ENCODE data around the gene PPL.

PPL gene

GRCh38 chr16:4904942-4905615 is 31.9 kb downstream of the PPL start:
- no peak for DNase-seq (ENCODE audit: low read depth)
- no peak overlapping the region for H3K4me3 ChIP-seq (ENCODE audit: low read length)
- no peak for TF ChIP-seq CTCF (IDR thresholded peaks at IDR 0.05; ENCODE audit: insufficient read depth, low read depth, low read length, missing control alignments)

- H3K4me3 ChIP-seq (ENCODE audit: low read length), result no peak overlapping the region
- no peak for TF ChIP-seq CTCF (IDR thresholded peaks at IDR 0.05; ENCODE audit: insufficient read depth, low read depth, low read length, missing control alignments)
- no peak for DNase-seq (ENCODE audit: low read depth)
Measured at GRCh38 chr16:4904108-4904941, 32.6 kb downstream of the PPL start.

- no peak overlapping the region for H3K4me3 ChIP-seq (ENCODE audit: low read length)
- TF ChIP-seq CTCF (IDR thresholded peaks at IDR 0.05; ENCODE audit: insufficient read depth, low read depth, low read length, missing control alignments), result no peak
- no peak for DNase-seq (ENCODE audit: low read depth)
Measured at GRCh38 chr16:4902038-4902437, 34.9 kb downstream of the PPL start.

GRCh38 chr16:4900750-4901149 is 36.2 kb downstream of the PPL start:
- no peak overlapping the region for H3K4me3 ChIP-seq (ENCODE audit: low read length)
- TF ChIP-seq CTCF (IDR thresholded peaks at IDR 0.05; ENCODE audit: insufficient read depth, low read depth, low read length, missing control alignments), result no peak
- no peak for DNase-seq (ENCODE audit: low read depth)

GRCh38 chr16:4900036-4900435 is 36.9 kb downstream of the PPL start:
- no peak overlapping the region for H3K4me3 ChIP-seq (ENCODE audit: low read length)
- TF ChIP-seq CTCF (IDR thresholded peaks at IDR 0.05; ENCODE audit: insufficient read depth, low read depth, low read length, missing control alignments), result no peak
- DNase-seq (ENCODE audit: low read depth), result no peak

GRCh38 chr16:4899474-4899846 is 37.5 kb downstream of the PPL start:
- H3K4me3 ChIP-seq (ENCODE audit: low read length), result no peak overlapping the region
- DNase-seq (ENCODE audit: low read depth), result no peak
- no peak for TF ChIP-seq CTCF (IDR thresholded peaks at IDR 0.05; ENCODE audit: insufficient read depth, low read depth, low read length, missing control alignments)
